GM10847 (cell line): ENCODE measurements around the gene TRIM42.

Experiments used
- POLR2A ChIP-seq: IDR thresholded peaks from 2 replicates; pipeline ENCODE4 v1.6.1; 2011; ENCODE audit not compliant: insufficient read length; ENCODE audit errors: extremely low read depth

Gene TRIM42

GRCh38 chr3:140702281-140702680 lies 24.4 kb downstream of the TRIM42 start:
- TF ChIP-seq POLR2A, result no peak

GRCh38 chr3:140703496-140703895 lies 25.6 kb downstream of the TRIM42 start:
- TF ChIP-seq POLR2A, result no peak

DNA sequence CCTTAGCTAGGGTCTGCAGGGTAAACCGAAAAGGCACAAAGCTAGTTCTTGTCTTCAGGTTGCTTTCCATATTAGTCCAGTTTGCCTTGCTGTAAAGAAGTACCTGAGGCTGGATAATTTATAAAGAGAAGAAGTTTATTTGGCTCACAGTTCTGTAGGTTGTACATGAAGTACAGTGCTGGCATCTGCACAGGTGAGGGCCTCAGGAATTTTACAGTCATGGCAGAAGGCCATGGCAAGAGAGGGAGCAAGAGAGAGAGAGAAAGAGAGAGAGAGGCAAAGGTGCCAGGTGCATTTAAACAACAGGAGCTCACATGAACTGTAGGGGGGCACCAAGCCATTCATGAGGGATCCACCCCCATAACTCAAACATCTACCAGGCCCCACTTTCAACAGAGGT lies 26.9 kb downstream of the TRIM42 start:
- no peak for TF ChIP-seq POLR2A

- TF ChIP-seq POLR2A, result no peak
Measured at GRCh38 chr3:140705954-140706353, 28.1 kb downstream of the TRIM42 start.

- TF ChIP-seq POLR2A, result no peak
Measured at GRCh38 chr3:140706360-140706759, 28.5 kb downstream of the TRIM42 start.

- no peak for TF ChIP-seq POLR2A
Measured at GRCh38 chr3:140708815-140709214, 31.0 kb downstream of the TRIM42 start.

DNA sequence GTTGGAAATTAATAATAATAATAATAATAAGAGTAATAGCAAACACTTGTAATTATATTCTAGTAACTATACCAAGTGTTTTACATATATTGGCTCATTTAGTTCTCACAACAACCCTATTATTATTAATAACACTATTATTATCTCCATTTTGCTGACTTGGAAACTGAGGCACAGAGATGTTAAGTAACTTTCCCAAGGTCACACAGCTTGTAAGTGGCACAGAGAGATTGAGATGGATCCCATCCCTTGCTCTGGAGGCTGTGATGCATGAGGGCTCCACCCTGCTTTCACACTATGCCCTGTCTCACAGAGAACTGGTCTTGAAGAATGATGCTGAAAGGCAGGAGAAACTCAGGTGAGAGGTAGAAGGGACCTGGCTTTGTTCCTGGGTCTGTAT lies 31.9 kb downstream of the TRIM42 start:
- no peak for TF ChIP-seq POLR2A

DNA sequence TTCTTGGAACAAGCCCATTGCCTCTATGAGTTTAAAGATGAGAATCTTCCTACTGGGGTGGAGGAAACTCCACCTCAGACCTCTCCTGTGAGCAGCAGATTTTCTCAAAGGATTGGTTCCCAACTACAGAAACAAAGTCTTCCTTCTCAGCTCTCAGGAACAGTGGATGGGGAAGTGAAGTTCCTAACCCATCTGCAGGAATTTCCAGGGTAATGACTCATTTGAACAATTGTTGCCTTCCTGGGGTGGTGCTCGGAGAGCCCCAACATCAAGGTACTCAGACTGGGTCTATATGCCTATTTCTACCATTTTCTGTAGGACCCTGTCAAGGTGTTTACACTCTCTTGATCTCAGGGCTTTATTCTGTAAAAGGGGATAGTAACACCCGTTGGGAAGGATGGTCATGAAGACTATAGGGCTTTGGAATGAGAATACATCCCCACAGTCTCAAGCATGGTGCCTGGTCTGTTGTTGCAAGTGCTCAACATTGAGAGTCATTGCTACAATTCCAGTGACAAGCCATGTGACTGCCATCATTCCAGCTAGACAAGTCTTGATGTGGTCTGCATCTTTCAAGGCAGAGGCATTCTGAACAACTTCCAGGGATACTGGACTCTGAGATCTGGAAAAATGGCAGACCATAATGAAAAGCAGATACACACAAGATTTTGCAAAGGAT lies 33.0 kb downstream of the TRIM42 start:
- TF ChIP-seq POLR2A, result no peak

DNA sequence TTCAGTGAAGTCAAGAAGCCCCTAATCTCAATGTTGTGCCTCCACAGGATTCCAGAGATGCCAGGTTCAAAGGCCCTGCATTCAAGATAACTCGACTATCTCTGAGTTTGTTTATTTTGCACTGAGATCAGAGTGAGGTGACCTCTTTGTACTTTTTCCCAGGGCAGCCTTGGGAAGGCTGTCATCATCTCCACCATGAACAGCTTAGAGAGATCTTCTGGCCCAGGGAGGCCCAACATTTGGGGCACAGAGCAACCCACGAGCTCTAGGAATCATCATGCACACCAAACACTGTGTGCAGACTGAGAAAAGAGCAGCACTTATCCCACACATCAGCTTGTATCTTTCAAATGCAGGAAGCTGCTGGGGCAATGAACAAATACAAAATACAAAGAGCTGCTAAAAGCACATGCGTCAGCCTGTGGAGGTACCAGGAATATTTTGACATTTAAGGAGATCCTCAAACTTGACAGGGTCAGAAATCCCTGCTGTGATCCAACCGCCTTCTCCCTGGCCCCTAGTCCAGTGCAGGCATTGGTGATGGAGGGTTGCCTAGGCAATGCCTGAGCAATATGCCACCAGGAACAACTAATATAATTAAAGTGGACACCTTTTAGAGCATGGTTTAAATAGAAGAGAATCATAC lies 33.6 kb downstream of the TRIM42 start:
- TF ChIP-seq POLR2A, result no peak

GRCh38 chr3:140712301-140712700 lies 34.4 kb downstream of the TRIM42 start:
- TF ChIP-seq POLR2A, result no peak

GRCh38 chr3:140715035-140715434 lies 37.2 kb downstream of the TRIM42 start:
- TF ChIP-seq POLR2A, result no peak

- TF ChIP-seq POLR2A, result no peak
Measured at GRCh38 chr3:140717921-140718320, 40.1 kb downstream of the TRIM42 start.

- TF ChIP-seq POLR2A, result no peak
Measured at GRCh38 chr3:140719841-140720614, 42.2 kb downstream of the TRIM42 start.

DNA sequence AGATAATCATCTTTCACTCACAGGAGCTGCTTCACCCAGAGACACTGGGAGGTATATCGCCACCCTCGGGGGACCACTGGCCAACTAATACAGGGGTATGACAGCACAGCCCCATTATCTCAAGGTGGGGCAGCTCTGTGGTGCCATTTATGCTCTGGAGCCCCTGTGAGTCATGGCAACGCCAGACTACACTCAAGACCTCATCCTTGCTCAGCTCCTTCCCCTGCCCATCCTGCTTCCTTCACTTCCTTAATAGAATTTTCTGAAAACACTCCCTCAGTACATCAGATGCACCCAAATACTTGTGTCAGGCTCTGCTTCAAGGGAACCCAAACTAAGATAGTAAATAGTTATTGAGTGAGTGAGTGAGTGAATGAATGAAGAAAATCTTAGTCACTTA lies 45.7 kb downstream of the TRIM42 start:
- TF ChIP-seq POLR2A, result no peak

DNA sequence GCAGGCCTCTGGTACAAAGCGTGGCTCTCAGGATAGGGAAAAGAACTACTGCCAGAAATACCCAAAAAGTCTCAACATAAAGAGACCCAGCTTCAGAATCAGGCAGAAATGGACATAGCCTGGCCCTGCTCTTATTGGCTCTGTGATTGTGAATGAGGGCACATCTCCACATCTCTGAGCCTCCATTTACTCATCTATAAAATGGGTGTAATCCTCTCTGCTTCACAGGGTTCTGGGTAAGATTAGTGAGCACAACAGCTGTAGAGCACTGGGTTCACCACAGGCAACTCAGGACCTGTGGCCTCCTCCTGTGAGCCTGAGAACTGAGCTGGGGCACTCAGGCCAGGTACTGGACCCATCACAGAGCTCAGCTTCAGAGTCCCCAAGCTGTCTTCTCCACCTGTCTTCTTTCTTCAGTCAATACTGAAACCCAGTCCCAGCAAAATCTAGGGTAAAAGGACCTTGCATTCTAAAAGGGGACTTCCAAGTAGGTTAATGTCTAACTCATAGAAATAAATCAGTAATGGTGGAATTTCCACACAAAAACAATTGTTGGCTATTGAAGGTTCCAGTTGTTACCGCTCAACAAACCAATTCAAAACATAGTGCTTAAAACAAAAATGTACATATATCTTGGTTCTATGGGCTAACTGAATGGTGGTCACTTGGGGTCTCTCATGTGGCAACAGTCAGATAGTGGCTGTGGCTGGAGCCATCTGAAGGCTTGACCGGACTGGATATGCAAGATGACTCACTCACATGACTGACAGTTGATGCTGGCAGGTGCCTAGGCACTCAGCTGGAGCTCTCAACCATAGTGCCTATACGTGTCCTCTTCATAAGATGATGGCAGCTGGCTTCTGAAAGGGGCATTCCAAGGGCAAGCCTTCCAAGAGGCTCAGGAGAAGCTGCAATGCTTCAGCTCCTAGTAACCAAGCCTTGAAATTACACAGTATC lies 47.3 kb downstream of the TRIM42 start:
- TF ChIP-seq POLR2A, result no peak
